Hepatocyte (in vitro differentiated cells): ENCODE data around the gene SPRR1B.

ENCODE experiments used
- EZH2 ChIP-seq: fragments of 200-600 bp; sonication (generic); IDR thresholded peaks from 2 replicates; pipeline ENCODE4 v1.6.1; 2016; ENCODE audit warnings: antibody characterized with exemption, mild to moderate bottlenecking, borderline replicate concordance
- EZH2phosphoT487 ChIP-seq: fragments of 200-600 bp; sonication (generic); IDR thresholded peaks from one replicate; pipeline ENCODE4 v1.6.1; 2018; ENCODE audit warnings: antibody characterized with exemption, mild to moderate bottlenecking, low read depth, moderate library complexity; ENCODE audit not compliant: unreplicated experiment, severe bottlenecking
- TF ChIP-seq, protein P1 (sequence below): fragments of 200-600 bp; sonication (generic); IDR thresholded peaks from 2 replicates; pipeline ENCODE4 v1.5.1; 2016; ENCODE audit warnings: antibody characterized with exemption, mild to moderate bottlenecking; ENCODE audit not compliant: poor library complexity

- TF ChIP-seq, protein P1, sequence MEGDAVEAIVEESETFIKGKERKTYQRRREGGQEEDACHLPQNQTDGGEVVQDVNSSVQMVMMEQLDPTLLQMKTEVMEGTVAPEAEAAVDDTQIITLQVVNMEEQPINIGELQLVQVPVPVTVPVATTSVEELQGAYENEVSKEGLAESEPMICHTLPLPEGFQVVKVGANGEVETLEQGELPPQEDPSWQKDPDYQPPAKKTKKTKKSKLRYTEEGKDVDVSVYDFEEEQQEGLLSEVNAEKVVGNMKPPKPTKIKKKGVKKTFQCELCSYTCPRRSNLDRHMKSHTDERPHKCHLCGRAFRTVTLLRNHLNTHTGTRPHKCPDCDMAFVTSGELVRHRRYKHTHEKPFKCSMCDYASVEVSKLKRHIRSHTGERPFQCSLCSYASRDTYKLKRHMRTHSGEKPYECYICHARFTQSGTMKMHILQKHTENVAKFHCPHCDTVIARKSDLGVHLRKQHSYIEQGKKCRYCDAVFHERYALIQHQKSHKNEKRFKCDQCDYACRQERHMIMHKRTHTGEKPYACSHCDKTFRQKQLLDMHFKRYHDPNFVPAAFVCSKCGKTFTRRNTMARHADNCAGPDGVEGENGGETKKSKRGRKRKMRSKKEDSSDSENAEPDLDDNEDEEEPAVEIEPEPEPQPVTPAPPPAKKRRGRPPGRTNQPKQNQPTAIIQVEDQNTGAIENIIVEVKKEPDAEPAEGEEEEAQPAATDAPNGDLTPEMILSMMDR: no peak
- TF ChIP-seq EZH2: no peak
- TF ChIP-seq EZH2phosphoT487: no peak
Measured at GRCh38 chr1:152995842-152996241, 35.2 kb upstream of the SPRR1B start.
